HL-60/S4 treated with retinoic acid at 250 ng/mL for 4 days and 3 days (cell line): ENCODE measurements around the gene ZC2HC1B.
"Not testable (repeated sequence)": the region's sequence is repeated elsewhere in the genome, so short reads cannot be mapped to it uniquely, and the experiment has no call there.

Source experiments
- in situ Hi-C: fragments of 300-500 bp; cut with MboI; formaldehyde crosslinking; loops from 2 replicates; pipeline ENCODE4 v1.7.0; 2022; ENCODE audit warnings: low sequenced_read_pairs

Gene ZC2HC1B, protein sequence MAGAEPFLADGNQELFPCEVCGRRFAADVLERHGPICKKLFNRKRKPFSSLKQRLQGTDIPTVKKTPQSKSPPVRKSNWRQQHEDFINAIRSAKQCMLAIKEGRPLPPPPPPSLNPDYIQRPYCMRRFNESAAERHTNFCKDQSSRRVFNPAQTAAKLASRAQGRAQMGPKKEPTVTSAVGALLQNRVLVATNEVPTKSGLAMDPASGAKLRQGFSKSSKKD

DNA sequence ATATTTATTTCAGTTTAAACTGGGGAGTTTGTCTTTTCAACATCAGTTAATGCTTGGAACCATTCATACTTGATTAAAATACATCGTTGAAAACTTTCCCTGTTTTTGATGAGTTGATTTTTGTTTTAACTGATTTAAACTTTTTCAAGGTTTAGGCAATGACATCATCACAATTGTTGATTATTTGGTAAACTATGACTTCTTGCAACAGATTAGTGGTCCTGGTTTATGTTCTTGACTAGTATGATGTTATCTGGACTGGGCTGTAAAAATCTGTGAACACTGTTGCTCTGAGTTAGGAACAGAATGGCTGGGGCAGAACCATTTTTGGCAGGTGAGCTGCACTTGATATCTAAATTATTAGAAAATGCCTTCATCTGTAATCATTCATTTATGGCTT, at the start of gene ZC2HC1B:
Gene ZC2HC1B, plus strand, starts transcription at position 241 of the 400 bp plus-strand sequence. Its CDS starts 66 bp downstream, at position 307.
- in situ Hi-C loops = no loop called here

GRCh38 chr6:143817621-143818020, 46.7 kb upstream of the ZC2HC1B start:
- in situ Hi-C loops = no loop called here

GRCh38 chr6:143821359-143821758, 42.9 kb upstream of the ZC2HC1B start:
- in situ Hi-C loops = no loop called here

- in situ Hi-C loops = no loop called here
Observed at GRCh38 chr6:143822584-143823024, 41.7 kb upstream of the ZC2HC1B start.

- in situ Hi-C loops = no loop called here
Observed at GRCh38 chr6:143823548-143823947, 40.7 kb upstream of the ZC2HC1B start.

GRCh38 chr6:143828572-143828971, 35.7 kb upstream of the ZC2HC1B start:
- in situ Hi-C loops = no loop called here

- in situ Hi-C loops = no loop called here
Observed at GRCh38 chr6:143836150-143836549, 28.1 kb upstream of the ZC2HC1B start.

DNA sequence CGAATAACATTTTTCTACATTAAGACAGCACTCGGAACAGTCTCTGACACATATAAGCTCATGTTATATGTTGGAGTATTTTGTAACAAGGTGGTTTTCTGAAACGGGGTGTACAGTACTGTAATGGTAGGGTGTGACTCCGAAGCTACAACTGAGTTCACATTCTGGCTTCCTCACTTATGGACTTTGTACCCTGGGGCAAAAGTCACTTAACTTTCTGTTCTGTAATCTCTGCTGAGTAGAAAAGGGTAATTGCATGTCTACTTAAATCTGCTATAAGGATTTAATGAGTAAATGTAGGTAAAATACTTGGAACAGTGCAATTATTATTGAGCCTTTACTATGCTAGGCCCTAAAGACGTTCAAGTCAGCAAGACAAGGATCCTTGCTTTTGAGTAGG, 25.9 kb upstream of the ZC2HC1B start:
- in situ Hi-C loops = no loop called here

- in situ Hi-C loops = no loop called here
Observed at GRCh38 chr6:143839196-143839595, 25.1 kb upstream of the ZC2HC1B start.

- in situ Hi-C loops = no loop called here
Observed at GRCh38 chr6:143840595-143841265, 23.5 kb upstream of the ZC2HC1B start.

- in situ Hi-C loops = no loop called here
Observed at GRCh38 chr6:143842461-143842901, 21.8 kb upstream of the ZC2HC1B start.

- in situ Hi-C loops = no loop called here
Observed at GRCh38 chr6:143842902-143843676, 21.2 kb upstream of the ZC2HC1B start, which contains the start of gene LTV1. Gene LTV1 (plus strand): TSS chr6:143843338. CDS start chr6:143843478, 140 bp downstream.

DNA sequence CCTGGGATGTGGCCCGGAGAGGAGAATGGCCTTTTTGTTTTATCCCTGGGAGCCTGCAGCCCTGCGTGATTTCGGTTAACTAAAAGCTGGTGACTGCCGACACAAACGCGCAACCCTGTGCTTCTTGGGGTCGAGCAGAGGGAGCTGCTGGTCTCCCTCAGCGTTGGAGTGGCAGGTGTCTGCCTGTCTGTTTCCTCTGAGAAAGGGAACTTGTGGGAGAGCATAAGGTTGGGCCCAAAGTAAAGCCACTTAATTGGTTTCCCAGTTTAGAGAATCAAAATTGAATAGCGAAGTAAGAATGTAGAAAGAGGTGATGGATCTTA, 20.6 kb upstream of the ZC2HC1B start:
- in situ Hi-C loops = no loop called here

DNA sequence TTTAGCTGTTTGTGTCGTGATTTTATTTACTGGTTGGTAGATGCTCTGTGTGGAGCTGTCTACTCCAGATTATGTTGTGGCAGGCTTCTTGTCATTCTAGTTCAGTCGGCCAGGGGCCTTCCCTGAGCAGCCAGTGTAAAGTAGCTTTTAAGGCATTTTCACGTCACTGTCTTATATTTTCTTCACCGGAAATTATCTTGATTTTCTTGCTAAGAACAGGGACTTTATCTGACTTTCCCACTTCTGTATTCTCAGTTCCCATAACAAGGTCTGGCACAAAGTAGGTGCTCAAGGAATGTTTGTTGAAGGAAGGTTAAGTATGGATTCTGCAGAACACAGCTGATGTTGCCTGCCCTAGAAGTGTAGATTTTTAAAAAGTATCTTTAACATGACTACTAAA, 20.3 kb upstream of the ZC2HC1B start:
- in situ Hi-C loops = no loop called here

DNA sequence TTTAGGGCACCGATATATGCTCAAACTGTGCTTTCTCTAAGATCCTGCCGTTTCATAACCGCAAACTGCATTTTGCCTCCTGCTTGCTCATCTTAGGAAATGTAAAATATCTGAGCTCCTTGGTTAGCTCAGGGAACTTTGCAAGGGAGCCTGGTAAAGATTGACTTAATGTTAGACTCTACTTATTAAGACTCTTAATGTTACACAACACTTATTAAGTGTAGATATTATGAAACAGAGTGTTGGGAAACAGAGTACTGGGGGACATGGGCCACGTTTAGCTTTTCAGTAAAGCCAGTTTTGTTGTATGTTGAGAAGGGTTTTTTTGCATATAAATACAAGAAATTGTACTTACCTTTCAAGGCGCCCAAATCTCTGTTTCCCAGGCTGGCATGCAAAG, 19.2 kb upstream of the ZC2HC1B start:
- in situ Hi-C loops = no loop called here

GRCh38 chr6:143851706-143852105, 12.6 kb upstream of the ZC2HC1B start:
- in situ Hi-C loops = not testable (repeated sequence)

DNA sequence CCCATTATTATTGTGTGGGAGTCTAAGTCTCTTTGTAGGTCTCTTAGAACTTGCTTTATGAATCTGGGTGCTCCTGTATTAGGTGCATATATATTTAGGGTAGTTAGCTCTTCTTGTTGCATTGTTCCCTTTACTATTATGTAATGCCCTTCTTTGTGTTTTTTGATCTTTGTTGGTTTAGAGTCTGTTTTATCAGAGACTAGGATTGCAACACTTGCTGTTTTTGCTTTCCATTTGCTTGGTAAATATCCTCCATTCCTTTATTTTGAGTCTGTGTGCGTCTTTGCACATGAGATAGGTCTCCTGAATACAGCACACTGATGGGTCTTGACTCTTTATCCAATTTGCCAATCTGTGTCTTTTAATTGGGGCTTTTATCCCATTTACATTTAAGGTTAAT, 9.2 kb upstream of the ZC2HC1B start:
- in situ Hi-C loops = not testable (repeated sequence)

DNA sequence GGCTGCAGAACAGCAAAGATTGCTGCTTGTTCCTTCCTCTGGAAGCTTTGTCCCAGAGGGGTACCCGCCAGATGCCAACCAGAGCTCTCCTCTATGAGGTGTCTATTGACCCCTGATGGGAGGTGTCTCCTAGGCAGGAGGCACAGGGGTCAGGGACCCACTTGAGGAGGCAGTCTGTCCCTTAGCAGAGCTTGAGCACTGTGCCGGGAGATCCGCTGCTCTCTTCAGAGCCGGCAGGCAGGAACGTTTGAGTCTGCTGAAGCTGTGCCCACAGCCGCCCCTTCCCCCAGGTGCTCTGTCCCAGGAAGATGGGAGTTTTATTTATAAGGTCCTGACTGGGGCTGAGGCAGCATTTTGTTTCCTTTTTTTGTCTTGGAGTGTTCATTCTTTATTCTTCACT, 7.5 kb upstream of the ZC2HC1B start:
- in situ Hi-C loops = not testable (repeated sequence)

- in situ Hi-C loops = no loop called here
Observed at GRCh38 chr6:143857651-143858050, 6.6 kb upstream of the ZC2HC1B start.

GRCh38 chr6:143859891-143860660, 4.2 kb upstream of the ZC2HC1B start:
- in situ Hi-C loops = no loop called here

DNA sequence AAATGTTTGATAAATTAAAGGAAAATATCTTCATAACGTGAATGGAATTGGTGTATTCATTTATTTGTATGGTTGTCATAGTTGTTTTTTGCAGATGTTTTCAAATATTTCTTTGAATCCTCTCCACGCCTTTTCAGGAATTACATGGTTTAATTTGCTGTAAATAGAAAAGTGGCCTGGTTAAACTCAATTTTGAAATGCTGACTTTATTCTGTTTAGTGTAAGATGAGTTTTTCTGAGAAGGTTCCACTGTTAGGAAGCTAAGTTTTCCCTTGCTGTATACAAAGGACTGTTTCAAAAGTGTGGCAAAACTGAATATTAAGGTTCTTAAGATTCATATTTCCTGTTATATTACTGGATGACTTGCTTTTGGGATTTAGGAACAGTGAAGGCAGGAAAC, 503 bp upstream of the ZC2HC1B start:
- in situ Hi-C loops = no loop called here
